ENCODE data around the gene VPS35. TPM values are rescaled to one million over a fixed set of nuclear protein-coding genes. Genes with fewer than 3 reads are reported as not detected.

Gene VPS35
- total and polyA plus RNA-seq, 2 of the 13 experiments (the other 11 are each of a cell fraction or from before 2014, with no cell fraction given) = 30.7 to 136 TPM

DNA sequence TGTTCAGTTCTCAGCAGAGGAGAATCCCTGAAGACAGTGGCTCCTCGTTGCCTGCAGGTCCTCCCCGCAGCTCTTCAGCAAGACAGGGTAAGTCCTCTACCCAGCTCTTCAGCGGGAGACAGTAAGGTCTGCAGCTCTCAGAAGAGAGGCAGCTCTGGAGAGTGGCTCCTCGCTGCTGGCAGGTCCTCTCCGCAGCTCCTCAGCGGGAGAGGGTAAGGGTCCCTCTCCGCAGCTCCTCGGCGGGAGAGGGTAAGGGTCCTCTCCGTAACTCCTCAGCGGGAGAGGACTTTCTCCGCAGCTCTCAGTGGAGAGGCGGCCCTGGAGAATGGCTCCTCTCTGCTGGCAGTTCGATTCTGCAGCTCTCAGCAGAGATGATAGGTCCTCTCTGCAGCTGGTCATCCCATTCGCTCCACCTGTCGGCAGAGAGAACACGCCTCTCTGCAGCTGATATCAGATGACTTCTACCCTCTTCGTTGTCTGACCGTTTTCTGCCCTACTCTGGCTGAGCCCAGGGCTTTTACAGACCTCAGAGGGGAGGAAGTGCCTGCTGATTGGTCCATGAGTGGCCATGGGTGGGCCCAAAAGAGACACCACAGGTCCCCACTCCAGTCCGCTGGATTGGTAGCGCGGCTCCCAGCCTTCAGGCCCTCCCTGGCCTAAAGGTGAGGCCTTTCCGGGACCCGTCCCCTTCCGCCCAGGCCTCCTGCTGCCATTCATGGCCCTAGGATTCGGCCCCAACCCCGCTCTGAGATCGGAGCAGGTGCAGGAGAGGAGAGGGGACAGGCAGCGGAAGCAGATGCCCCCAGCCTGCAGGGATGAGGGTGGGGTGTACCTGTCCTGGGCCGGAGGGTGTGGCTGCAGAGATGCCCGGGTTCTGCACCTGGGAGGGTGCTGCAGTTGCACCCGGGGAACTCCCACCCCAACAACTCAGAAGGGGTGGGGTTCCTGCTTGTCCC, 55.9 kb downstream of the VPS35 start (continued):
- TF ChIP-seq ZNF891 (CRISPR knock-in tag; IDR thresholded peaks at IDR 0.05) (no peak; the same call in 1 of the 2 replicates), KMT2A (CRISPR knock-in tag; IDR thresholded peaks at IDR 0.05) (no peak), MTA1 (CRISPR knock-in tag; IDR thresholded peaks at IDR 0.05; ENCODE audit: borderline replicate concordance) (0 out of 2 replicates have a peak, but pooled peaks have one; percentile 55), MED1 (CRISPR knock-in tag; IDR thresholded peaks at IDR 0.05) (peak; percentile 67), TOPORS (CRISPR knock-in tag; IDR thresholded peaks at IDR 0.05) (no peak), ZNF235 (CRISPR knock-in tag; IDR thresholded peaks at IDR 0.05; ENCODE audit: borderline replicate concordance) (peak; percentile 47; the same call in 1 of the 2 replicates), ZNF264 (CRISPR knock-in tag; IDR thresholded peaks at IDR 0.05) (peak; percentile 6; the same call in 1 of the 2 replicates), HCFC1 (IDR thresholded peaks at IDR 0.05; ENCODE audit: low read depth, low read length) (0 out of 2 replicates have a peak, but pooled peaks have one; percentile 5), THAP9 (CRISPR knock-in tag; IDR thresholded peaks at IDR 0.05; ENCODE audit: borderline replicate concordance) (peak; percentile 75), POGZ (CRISPR knock-in tag; IDR thresholded peaks at IDR 0.05) (peak; percentile 96), ZNF572 (CRISPR knock-in tag; IDR thresholded peaks at IDR 0.05) (no peak; the same call in 1 of the 2 replicates), KLF12 (CRISPR knock-in tag; IDR thresholded peaks at IDR 0.05; ENCODE audit: borderline replicate concordance) (0 out of 2 replicates have a peak, but pooled peaks have one; percentile 69), STAG1 (CRISPR knock-in tag; IDR thresholded peaks at IDR 0.05) (0 out of 2 replicates have a peak, but pooled peaks have one; percentile 3), ZNF276 (CRISPR knock-in tag; IDR thresholded peaks at IDR 0.05; ENCODE audit: low read depth) (peak; percentile 22; the same call in 1 of the 2 replicates)
- TF ChIP-seq, protein P1, sequence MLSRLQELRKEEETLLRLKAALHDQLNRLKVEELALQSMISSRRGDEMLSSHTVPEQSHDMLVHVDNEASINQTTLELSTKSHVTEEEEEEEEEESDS (CRISPR knock-in tag; IDR thresholded peaks at IDR 0.05; ENCODE audit: borderline replicate concordance) = no peak
- TF ChIP-seq, protein P2, sequence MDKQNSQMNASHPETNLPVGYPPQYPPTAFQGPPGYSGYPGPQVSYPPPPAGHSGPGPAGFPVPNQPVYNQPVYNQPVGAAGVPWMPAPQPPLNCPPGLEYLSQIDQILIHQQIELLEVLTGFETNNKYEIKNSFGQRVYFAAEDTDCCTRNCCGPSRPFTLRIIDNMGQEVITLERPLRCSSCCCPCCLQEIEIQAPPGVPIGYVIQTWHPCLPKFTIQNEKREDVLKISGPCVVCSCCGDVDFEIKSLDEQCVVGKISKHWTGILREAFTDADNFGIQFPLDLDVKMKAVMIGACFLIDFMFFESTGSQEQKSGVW (CRISPR knock-in tag; IDR thresholded peaks at IDR 0.05; ENCODE audit: borderline replicate concordance) = no peak
- TF ChIP-seq, protein P3, sequence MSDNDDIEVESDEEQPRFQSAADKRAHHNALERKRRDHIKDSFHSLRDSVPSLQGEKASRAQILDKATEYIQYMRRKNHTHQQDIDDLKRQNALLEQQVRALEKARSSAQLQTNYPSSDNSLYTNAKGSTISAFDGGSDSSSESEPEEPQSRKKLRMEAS (IDR thresholded peaks at IDR 0.05) = peak; percentile 51; the same call in 1 of the 2 replicates
